ENCODE results near the gene CBX3.

The CBX3 gene

GRCh38 chr7:26213807-26214515 lies 12.4 kb downstream of the CBX3 start:
- no peak overlapping the region for H2AFZ ChIP-seq (ENCODE audit: low read depth, low read length)
- no peak overlapping the region for H3K4me3 ChIP-seq (ENCODE audit: low read depth in 1 of 2, low read length in 2 of 2)
- peaks cover 8% of the 10 kb centered on the region; the same call in 1 of the 2 replicates for H3K4me1 ChIP-seq (ENCODE audit: insufficient read depth, low read length)
- H3K4me2 ChIP-seq (ENCODE audit: insufficient read depth, low read length): no peak overlapping the region
- peaks cover 24% of the 10 kb centered on the region; the same call in 1 of the 2 replicates for H4K20me1 ChIP-seq (ENCODE audit: insufficient read depth, low read length)
- peaks cover 26% of the 10 kb centered on the region for H3K79me2 ChIP-seq (ENCODE audit: insufficient read depth, low read length)
- TF ChIP-seq, protein P1, sequence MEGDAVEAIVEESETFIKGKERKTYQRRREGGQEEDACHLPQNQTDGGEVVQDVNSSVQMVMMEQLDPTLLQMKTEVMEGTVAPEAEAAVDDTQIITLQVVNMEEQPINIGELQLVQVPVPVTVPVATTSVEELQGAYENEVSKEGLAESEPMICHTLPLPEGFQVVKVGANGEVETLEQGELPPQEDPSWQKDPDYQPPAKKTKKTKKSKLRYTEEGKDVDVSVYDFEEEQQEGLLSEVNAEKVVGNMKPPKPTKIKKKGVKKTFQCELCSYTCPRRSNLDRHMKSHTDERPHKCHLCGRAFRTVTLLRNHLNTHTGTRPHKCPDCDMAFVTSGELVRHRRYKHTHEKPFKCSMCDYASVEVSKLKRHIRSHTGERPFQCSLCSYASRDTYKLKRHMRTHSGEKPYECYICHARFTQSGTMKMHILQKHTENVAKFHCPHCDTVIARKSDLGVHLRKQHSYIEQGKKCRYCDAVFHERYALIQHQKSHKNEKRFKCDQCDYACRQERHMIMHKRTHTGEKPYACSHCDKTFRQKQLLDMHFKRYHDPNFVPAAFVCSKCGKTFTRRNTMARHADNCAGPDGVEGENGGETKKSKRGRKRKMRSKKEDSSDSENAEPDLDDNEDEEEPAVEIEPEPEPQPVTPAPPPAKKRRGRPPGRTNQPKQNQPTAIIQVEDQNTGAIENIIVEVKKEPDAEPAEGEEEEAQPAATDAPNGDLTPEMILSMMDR (IDR thresholded peaks at IDR 0.05; ENCODE audit: borderline replicate concordance, extremely low read depth, low read length, poor library complexity, severe bottlenecking): no peak
- TF ChIP-seq EZH2 (IDR thresholded peaks at IDR 0.05; ENCODE audit: borderline replicate concordance, low read depth, low read length, severe bottlenecking): no peak
- no peak overlapping the region for H3K27ac ChIP-seq (ENCODE audit: low read length)
- no peak overlapping the region for H3K9ac ChIP-seq (ENCODE audit: low read depth, low read length)
- H3K36me3 ChIP-seq (ENCODE audit: insufficient read depth, low read length): peaks cover 42% of the 10 kb centered on the region
- DNase-seq (no peak), ATAC-seq (ENCODE audit: insufficient read depth, low read depth) (peak; percentile 23; the same call in 1 of the 3 replicates)
- no peaks in the 10 kb centered on the region for H3K27me3 ChIP-seq (ENCODE audit: insufficient read depth, low read length, poor library complexity)
- H3K9me3 ChIP-seq (ENCODE audit: insufficient read depth, low read length, severe bottlenecking): no peaks in the 10 kb centered on the region

GRCh38 chr7:26216049-26216448 lies 14.5 kb downstream of the CBX3 start:
- no peak for ATAC-seq (ENCODE audit: insufficient read depth, low read depth)
- Histone ChIP-seq H3K27ac (ENCODE audit: low read length) (no peak overlapping the region), H3K4me3 (ENCODE audit: low read depth in 1 of 2, low read length in 2 of 2) (no peak overlapping the region), H3K4me1 (ENCODE audit: insufficient read depth, low read length) (no peaks in the 10 kb centered on the region), H3K79me2 (ENCODE audit: insufficient read depth, low read length) (peaks cover 5% of the 10 kb centered on the region; the same call in 1 of the 2 replicates), H2AFZ (ENCODE audit: low read depth, low read length) (no peak overlapping the region), H3K27me3 (ENCODE audit: insufficient read depth, low read length, poor library complexity) (no peaks in the 10 kb centered on the region), H3K4me2 (ENCODE audit: insufficient read depth, low read length) (no peak overlapping the region), H3K36me3 (ENCODE audit: insufficient read depth, low read length) (peaks cover 21% of the 10 kb centered on the region), H3K9me3 (ENCODE audit: insufficient read depth, low read length, severe bottlenecking) (no peaks in the 10 kb centered on the region), H4K20me1 (ENCODE audit: insufficient read depth, low read length) (peaks cover 8% of the 10 kb centered on the region; the same call in 1 of the 2 replicates), H3K9ac (ENCODE audit: low read depth, low read length) (no peak overlapping the region)
- TF ChIP-seq, protein P1 (IDR thresholded peaks at IDR 0.05; ENCODE audit: borderline replicate concordance, extremely low read depth, low read length, poor library complexity, severe bottlenecking): no peak
- TF ChIP-seq EZH2 (IDR thresholded peaks at IDR 0.05; ENCODE audit: borderline replicate concordance, low read depth, low read length, severe bottlenecking): no peak
- no peak for DNase-seq

DNA sequence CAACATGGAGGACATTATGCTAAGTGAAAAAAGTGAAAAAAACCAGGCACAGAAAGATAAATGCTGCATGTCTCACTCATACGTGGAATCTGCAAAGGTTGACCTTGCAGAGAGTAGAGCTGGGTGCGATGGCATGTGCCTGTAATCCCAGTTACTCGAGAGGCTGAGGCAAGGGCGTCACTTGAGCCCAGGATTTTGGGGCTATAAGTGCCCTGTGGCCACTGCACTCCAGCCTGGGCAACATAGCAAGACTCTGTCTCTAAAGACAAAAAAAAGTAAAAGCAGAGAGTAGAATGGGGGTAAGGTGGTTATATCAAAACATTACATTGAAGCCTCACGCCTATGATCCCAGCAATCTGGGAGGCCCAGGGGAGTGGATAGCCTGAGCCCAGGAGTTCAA lies 22.8 kb downstream of the CBX3 start:
- TF ChIP-seq, protein P1 (IDR thresholded peaks at IDR 0.05; ENCODE audit: borderline replicate concordance, extremely low read depth, low read length, poor library complexity, severe bottlenecking): no peak
- no peak for TF ChIP-seq EZH2 (IDR thresholded peaks at IDR 0.05; ENCODE audit: borderline replicate concordance, low read depth, low read length, severe bottlenecking)
- H3K79me2 ChIP-seq (ENCODE audit: insufficient read depth, low read length): no peaks in the 10 kb centered on the region
- H2AFZ ChIP-seq (ENCODE audit: low read depth, low read length): no peak overlapping the region
- H3K36me3 ChIP-seq (ENCODE audit: insufficient read depth, low read length): no peaks in the 10 kb centered on the region
- H3K9me3 ChIP-seq (ENCODE audit: insufficient read depth, low read length, severe bottlenecking): no peaks in the 10 kb centered on the region
- H3K27ac ChIP-seq (ENCODE audit: low read length): no peak overlapping the region
- H3K4me3 ChIP-seq (ENCODE audit: low read depth in 1 of 2, low read length in 2 of 2): no peak overlapping the region
- H3K27me3 ChIP-seq (ENCODE audit: insufficient read depth, low read length, poor library complexity): no peaks in the 10 kb centered on the region
- no peak overlapping the region for H3K9ac ChIP-seq (ENCODE audit: low read depth, low read length)
- H3K4me2 ChIP-seq (ENCODE audit: insufficient read depth, low read length): no peak overlapping the region
- ATAC-seq (ENCODE audit: insufficient read depth, low read depth) (no peak), DNase-seq (no peak)
- no peaks in the 10 kb centered on the region for H4K20me1 ChIP-seq (ENCODE audit: insufficient read depth, low read length)
- H3K4me1 ChIP-seq (ENCODE audit: insufficient read depth, low read length): no peaks in the 10 kb centered on the region

Data from DND-41 (cell line).